ENCODE data around the gene HEXD.

DNA sequence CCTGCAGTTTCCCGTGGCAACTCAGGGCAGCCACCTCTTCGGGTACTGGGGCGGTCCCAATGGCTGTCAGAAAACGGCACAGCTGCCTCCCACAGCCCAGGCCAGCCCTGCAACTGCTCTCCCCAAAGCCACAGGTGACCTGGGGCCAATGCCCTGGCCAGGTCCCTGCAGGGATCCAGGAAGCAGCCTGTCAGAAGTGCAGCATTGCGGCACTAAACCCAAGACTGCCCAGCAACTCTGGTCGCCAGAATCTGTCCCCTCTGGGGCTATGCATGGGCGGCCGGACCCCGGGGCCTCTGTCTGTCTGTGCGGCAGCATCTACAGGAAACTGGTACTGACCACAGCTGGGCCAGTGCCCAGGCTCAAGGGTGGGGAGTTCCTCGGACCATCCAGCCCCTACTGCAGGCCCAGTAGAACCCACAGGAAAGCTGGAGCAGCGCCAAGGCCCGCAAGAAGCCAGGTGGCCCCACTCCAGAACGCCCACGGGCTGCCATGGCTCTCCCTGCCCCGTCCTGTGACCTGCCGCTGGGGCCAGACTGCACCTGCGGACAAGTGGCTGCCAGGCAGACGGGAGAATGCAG is 26.9 kb downstream of the HEXD start:
- TF ChIP-seq, protein P1, sequence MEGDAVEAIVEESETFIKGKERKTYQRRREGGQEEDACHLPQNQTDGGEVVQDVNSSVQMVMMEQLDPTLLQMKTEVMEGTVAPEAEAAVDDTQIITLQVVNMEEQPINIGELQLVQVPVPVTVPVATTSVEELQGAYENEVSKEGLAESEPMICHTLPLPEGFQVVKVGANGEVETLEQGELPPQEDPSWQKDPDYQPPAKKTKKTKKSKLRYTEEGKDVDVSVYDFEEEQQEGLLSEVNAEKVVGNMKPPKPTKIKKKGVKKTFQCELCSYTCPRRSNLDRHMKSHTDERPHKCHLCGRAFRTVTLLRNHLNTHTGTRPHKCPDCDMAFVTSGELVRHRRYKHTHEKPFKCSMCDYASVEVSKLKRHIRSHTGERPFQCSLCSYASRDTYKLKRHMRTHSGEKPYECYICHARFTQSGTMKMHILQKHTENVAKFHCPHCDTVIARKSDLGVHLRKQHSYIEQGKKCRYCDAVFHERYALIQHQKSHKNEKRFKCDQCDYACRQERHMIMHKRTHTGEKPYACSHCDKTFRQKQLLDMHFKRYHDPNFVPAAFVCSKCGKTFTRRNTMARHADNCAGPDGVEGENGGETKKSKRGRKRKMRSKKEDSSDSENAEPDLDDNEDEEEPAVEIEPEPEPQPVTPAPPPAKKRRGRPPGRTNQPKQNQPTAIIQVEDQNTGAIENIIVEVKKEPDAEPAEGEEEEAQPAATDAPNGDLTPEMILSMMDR (IDR thresholded peaks at IDR 0.05; ENCODE audit: low read depth, low read length, poor library complexity, severe bottlenecking), result no peak
- no peak for TF ChIP-seq EZH2phosphoT487 (IDR thresholded peaks at IDR 0.05; ENCODE audit: borderline replicate concordance, low read length)
